Measurements from ENCODE around the gene ALDH2.

DNA sequence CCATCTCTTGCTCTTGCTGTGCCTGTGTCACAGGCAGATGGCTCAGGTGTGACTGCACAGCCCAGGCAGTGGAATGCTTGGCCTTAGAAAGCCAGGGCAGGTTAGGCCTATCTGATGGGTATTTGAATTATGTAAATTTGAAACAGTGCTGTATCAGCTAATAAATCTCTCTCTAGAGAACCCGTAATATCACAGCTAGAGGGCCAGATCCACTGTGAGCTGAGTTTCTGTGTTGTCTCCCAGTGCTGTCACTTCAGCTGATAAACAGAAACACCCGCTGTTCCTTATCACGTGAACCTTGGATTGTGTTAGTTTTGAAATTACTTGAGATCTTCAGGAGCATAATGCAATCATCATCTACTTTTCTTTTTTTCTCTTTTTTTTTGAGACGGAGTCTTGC, 21.5 kb upstream of the ALDH2 start:
- TF ChIP-seq, protein P1, sequence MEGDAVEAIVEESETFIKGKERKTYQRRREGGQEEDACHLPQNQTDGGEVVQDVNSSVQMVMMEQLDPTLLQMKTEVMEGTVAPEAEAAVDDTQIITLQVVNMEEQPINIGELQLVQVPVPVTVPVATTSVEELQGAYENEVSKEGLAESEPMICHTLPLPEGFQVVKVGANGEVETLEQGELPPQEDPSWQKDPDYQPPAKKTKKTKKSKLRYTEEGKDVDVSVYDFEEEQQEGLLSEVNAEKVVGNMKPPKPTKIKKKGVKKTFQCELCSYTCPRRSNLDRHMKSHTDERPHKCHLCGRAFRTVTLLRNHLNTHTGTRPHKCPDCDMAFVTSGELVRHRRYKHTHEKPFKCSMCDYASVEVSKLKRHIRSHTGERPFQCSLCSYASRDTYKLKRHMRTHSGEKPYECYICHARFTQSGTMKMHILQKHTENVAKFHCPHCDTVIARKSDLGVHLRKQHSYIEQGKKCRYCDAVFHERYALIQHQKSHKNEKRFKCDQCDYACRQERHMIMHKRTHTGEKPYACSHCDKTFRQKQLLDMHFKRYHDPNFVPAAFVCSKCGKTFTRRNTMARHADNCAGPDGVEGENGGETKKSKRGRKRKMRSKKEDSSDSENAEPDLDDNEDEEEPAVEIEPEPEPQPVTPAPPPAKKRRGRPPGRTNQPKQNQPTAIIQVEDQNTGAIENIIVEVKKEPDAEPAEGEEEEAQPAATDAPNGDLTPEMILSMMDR (IDR thresholded peaks at IDR 0.05), result no peak
- TF ChIP-seq POLR2A (IDR thresholded peaks at IDR 0.05), result no peak
